ENCODE measurements around the gene RPN1.
"Not testable (repeated sequence)": the region's sequence is repeated elsewhere in the genome, so short reads cannot be mapped to it uniquely, and the experiment has no call there.

Gene RPN1

DNA sequence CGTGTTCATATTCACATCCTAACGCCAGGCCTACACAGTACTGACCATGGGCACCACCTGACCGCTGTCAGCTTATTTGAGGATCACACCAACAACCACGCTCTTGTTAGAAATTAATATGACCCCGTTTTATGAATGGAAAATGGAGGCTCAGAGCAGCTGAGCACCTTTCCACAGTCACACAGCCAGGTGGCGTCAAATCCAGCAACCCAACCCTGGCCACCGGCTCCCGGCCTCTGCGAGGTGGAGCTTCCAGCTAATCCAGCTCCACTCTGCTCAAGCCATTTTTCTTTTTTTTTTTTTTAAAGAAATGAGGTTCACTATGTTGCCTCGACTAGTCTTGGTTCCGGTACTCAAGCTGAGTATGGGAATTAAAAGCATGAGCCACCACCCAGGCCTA, 41.3 kb downstream of the RPN1 start:
- DNase-seq (ENCODE audit: low spot score) = no peak

GRCh38 chr3:128607710-128608048, 42.9 kb downstream of the RPN1 start:
- DNase-seq (ENCODE audit: low spot score) = no peak

GRCh38 chr3:128606094-128606493, 44.5 kb downstream of the RPN1 start:
- no peak for DNase-seq (ENCODE audit: low spot score)

GRCh38 chr3:128605091-128606046, 45.2 kb downstream of the RPN1 start:
- no peak for DNase-seq (ENCODE audit: low spot score)

GRCh38 chr3:128603811-128604775, 46.5 kb downstream of the RPN1 start:
- no peak for DNase-seq (ENCODE audit: low spot score)

- no peak for DNase-seq (ENCODE audit: low spot score)
These were observed 47.3 kb downstream of the RPN1 start for GRCh38 chr3:128603313-128603712.

DNA sequence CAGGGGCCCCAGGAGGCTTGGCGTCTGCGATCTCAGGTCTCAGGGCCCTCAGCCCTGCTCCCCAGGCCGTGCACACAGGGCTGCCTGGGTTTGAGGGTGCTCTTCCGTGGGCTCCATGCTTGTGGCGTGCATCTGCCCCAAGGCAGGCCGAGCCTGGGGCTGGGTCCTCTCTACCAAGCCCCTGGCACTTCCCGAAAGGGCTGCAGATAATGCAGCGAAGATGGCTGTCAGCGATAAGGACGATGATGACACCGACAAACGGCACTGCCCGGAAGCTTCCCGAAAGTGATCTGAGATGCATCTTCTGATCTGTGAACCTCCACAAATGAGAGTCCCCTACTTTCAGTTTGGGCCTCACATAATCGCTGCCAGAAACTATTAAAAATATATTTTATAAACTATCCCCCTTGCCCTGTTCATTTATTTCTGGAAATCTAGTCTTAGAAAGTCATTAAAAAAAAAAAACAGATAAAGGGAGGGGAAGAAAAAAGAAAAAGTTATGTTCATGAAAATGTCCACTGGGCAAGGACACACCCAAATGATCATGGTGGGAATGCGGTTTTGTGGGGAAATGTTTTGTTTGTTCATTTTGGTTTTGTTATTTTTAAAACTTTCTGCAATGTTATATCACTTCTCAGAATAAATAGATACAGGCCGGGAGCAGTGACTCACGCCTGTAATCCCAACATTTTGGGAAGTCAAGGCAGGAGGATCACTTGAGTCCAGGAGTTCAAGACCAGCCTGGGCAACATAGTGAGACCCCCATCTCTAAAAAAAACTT, 51.5 kb downstream of the RPN1 start:
- DNase-seq (ENCODE audit: low spot score) = no peak

DNA sequence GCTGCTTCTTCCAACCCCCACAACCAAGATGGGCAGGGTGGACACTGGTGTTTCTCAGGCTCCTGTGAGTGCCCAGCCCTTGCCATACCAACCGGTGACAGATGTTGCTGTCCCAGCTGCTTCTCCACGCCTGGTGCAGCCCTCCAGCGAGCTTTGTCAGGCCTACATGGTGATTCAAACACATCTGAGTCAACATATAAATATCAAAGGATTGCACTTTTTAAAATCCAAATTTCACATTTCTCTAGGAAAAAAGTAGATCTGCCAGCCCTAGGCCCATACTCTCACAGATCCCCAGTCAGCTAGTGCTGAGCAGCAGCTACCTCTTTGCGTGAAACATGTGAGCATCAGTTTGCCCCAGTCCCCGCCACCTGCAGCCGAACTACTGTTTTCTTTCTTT, 52.7 kb downstream of the RPN1 start:
- peak; percentile 63 for DNase-seq (ENCODE audit: low spot score)

- no peak for DNase-seq (ENCODE audit: low spot score)
These were observed 57.8 kb downstream of the RPN1 start for GRCh38 chr3:128592864-128593263.

- no peak for DNase-seq (ENCODE audit: low spot score)
These were observed 58.7 kb downstream of the RPN1 start for GRCh38 chr3:128591738-128592426.

- no peak for DNase-seq (ENCODE audit: low spot score)
These were observed 59.7 kb downstream of the RPN1 start for GRCh38 chr3:128590948-128591347.

DNA sequence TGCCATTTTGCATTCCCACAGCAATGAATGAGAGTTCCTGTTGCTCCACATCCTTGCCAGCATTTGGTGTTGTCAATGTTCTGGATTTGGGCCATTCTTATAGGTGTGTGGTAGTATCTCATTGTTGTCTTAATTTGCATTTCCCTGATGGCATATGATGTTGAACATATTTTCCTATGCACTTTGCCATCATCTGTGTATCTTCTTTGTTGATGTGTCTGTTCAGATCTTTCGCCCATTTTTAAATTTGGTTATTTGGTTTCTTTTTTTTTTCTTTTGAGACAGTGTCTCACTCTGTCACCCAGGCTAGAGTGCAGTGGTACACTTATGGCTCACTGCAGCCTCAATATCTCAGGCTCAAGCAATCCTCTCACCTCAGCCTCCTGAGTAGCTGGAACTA, 60.6 kb downstream of the RPN1 start:
- not testable (repeated sequence) for DNase-seq (ENCODE audit: low spot score)

GRCh38 chr3:128588147-128588546, 62.5 kb downstream of the RPN1 start:
- DNase-seq (ENCODE audit: low spot score) = no peak

DNA sequence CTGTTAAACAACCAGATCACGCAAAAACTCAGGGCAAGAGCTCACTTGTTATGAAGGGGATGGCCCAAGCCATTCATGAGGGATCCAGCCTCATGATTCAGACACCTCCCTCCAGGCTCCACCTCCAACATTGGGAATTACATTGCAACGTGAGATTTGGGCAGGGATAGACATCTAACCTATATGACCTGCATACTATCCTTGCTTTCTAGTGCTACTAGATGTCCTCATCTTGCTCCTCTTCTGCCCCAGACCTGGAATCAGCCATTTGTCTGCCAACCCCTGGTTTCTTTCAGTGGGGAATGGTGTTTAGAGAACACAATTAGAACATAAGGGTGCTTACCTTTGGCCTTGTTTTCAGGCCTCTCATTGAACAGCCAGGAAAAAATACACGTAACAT, 63.2 kb downstream of the RPN1 start:
- no peak for DNase-seq (ENCODE audit: low spot score)

DNA sequence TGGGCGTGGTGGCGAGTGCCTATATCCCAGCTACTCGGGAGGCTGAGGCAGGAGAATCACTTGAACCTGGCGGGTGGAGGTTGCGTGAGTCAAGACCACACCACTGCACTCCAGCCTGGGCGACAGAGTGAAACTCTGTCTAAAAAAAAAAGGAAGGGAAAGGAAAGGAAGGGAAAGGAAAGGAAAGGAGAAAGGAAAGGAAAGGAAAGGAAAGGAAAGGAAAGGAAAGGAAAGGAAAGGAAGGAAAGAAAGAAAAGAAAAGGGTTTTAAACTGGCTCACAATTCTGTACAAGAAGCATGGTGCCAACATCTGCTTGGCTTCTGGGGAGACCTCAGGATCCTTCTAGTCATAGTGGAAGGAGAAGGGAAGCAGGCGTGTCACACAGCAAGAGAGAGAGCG, 63.7 kb downstream of the RPN1 start:
- DNase-seq (ENCODE audit: low spot score) = not testable (repeated sequence)

DNA sequence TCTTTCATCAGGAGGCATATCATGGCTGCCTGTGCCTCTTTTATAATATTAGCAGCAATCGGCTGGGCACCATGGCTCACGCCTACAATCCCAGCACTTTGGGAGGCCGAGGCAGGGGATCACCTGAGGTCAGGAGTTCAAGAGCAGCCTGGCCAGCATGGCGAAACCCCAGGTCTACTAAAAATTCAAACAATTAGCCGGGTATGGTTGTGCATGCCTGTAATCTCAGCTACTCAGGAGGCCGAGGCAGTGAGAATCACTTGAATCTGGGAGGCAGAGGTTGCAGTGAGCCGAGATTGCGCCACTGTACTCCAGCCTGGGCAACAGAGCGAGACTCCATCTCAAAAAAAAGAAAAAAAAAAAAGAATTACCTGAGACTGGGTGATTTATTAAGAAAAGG, 64.2 kb downstream of the RPN1 start:
- DNase-seq (ENCODE audit: low spot score) = not testable (repeated sequence)

DNA sequence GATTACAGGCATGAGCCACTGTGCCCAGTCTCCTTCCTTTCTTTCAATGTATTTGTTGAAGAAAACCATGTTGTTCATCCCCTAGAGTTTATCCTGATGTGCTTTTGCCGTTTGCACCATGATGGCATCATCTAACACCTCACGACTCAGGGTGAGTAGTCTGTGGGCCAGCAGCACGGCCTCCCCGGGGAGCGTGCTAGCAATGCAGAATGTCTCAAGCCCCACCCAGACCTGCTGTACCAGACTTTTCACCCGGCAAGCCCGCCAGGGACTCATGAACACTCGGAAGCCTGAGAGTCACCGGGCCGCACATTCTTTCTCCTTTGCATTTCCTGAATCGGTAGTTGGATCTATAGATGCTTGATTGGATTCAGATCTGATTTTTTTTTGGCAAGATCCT, 64.6 kb downstream of the RPN1 start:
- DNase-seq (ENCODE audit: low spot score) = no peak

DNA sequence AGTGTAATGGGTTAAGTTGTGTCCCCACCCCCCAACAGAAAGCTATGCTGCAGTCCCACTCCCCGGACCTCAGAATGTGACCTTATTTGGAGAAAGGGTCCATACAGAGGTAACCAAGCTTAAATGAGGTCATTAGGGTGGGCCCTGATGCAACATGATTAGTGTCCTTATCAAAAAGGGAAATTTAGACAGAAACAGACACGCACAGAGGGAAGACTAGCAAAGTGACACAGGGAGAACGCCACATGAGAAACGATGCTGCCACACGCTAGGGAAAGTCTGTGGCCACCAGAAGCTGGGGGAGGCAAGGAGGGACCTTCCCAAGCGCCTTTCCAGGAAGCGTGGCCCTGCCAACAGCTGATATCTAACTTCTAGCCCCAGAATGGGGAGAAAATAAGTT, 65.4 kb downstream of the RPN1 start:
- no peak for DNase-seq (ENCODE audit: low spot score)

- peak; percentile 89 for DNase-seq (ENCODE audit: low spot score)
These were observed 66.1 kb downstream of the RPN1 start for GRCh38 chr3:128584412-128585020.

GRCh38 chr3:128581566-128581965, 69.1 kb downstream of the RPN1 start:
- no peak for DNase-seq (ENCODE audit: low spot score)

DNA sequence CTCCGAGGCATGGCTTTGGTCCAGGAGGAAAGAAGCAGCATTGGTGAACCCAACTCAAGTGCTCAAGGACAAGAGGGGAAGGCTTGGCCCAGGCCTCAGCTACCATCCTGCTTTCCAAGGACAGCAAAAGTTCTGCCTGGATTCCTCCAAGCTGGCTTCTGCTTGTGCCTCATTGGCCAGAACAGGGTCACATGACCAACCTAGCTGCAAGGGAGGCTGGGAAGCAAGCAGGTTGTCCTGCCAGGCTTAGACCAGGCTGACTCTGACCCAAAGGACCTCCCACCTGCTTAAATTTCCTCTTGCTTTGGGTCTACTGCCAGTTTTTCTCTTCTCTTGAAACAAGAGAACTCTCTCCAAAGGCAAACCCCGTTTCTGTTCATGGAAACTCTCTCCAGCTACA, 70.7 kb downstream of the RPN1 start:
- DNase-seq (ENCODE audit: low spot score) = no peak

Data from GM03348 (cell line).